GM21529 (cell line): ENCODE results near the gene KIAA0319L.

Experiments used
- ATAC-seq: cut with Tn5 transposase; IDR thresholded peaks from one replicate; pipeline ENCODE4 v1.9.1; 2021; ENCODE audit not compliant: unreplicated experiment

The KIAA0319L gene

GRCh38 chr1:35564037-35564883 is 7.1 kb upstream of the KIAA0319L start:
- ATAC-seq, result peak; percentile 57

- no peak for ATAC-seq
Measured at GRCh38 chr1:35563166-35563565, 6.0 kb upstream of the KIAA0319L start.

DNA sequence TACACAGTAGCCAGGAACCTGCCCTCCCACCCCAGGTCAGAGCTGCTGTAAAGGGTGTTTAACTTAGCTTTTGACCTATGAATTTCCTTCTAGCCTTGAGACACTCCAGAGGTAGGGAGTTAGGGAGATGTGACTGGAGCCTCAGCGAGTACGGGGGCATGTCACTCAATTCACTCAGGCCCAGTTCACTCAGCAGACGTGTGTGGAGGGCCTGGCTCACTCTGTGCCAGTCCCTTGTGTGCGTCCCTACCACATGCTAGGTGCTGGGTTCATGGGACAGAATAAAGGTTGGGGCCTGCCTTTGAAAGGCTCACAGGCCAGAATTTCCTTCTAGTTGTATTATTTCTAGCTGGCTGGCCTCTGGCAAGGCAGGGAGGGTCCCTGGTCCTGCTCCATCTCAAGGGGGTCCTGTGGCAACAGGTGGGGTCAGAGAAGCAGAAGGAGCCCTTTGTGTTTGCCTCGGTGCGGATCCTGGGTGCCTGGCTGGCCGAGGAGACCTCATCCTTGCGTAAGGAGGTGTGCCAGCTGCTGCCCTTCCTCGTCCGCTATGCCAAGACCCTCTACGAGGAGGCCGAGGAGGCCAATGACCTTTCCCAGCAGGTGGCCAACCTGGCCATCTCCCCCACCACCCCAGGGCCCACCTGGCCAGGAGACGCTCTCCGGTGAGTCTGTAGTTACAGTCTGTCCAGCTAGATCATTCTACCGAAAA is 4.9 kb upstream of the KIAA0319L start:
- ATAC-seq, result no peak

DNA sequence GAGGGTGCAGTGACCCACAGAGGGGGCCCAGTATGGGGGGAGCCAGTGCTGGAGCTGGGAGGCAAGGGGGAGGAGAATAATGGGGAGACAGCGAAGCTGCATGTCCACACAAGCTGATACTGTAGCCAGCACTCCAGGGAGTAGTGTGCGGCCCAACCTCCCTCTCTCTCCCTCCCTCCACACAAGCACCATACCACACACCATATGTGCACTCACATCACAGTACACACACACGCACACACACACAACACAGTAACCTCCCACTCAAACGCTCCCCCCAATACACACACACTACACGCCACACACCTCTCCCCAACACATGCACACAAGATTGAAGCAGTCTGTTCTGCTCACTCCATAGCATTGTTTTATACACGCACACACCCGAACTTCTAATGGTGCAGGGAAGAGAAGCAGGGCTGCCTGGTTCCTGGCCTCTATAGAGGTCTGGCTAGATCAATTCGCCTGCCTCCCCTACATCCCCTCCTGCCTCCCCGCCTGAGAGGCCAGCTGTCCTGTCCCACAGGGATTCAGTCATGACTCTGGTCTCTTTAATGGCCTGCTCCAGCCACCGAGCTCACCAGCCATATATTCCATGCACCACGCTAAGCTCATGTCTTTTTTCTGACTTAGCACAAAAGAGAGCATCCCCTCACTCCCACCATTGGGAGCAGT is 4.2 kb upstream of the KIAA0319L start:
- ATAC-seq, result no peak

DNA sequence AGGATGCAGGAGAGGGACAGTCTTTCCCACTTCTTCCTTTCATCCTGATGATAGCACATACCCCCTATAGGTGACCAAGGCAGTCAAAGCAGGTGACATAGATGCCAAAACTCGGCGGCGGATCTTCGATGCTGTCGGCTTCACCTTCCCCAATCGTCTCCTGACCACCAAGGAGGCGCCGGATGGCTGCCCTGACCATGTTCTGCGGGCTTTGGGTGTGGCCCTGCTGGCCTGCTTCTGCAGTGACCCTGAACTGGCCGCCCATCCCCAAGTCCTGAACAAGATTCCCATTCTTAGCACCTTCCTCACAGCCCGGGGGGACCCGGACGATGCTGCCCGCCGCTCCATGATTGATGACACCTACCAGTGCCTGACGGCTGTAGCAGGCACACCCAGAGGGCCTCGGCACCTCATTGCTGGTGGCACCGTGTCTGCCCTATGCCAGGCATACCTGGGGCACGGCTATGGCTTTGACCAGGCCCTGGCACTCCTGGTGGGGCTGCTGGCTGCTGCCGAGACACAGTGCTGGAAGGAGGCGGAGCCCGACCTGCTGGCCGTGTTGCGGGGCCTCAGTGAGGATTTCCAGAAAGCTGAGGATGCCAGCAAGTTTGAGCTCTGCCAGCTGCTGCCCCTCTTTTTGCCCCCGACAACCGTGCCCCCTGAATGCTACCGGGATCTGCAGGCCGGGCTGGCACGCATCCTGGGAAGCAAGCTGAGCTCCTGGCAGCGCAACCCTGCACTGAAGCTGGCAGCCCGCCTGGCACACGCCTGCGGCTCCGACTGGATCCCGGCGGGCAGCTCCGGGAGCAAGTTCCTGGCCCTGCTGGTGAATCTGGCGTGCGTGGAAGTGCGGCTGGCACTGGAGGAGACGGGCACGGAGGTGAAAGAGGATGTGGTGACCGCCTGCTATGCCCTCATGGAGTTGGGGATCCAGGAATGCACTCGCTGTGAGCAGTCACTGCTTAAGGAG is 3.3 kb upstream of the KIAA0319L start:
- ATAC-seq, result no peak

DNA sequence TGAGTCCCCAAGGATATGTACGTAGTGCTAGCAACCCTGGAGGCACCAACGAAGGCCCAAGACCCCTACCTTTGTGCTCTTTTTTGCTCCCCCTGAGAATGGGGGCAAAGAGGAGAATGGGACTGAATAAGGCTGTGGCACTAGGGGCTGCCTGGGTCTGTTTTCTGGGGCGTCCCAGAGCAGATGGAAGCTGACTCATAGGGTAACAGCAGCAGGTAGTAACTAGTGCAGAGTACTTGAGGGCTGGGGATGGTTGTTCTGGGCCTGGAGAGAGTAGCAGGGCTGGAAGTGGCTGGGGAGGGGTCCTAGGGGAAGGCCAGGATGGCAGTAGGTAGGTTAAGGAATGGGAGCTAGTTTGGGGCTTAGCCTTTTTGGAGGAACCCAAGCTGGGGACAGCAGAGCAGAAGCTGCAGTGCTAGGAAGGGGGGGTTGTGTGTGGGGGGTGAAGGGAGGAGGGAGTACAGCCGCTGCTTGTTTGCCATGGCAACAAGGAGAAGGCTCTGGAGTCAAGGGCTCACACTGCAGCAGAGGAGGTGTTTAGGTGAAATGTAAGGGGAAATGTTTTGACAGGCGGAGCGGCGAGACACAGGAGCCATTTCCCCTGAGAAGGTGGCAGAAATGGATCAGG is 2.2 kb upstream of the KIAA0319L start:
- ATAC-seq, result no peak

GRCh38 chr1:35558374-35559316 is 1.4 kb upstream of the KIAA0319L start:
- no peak for ATAC-seq

DNA sequence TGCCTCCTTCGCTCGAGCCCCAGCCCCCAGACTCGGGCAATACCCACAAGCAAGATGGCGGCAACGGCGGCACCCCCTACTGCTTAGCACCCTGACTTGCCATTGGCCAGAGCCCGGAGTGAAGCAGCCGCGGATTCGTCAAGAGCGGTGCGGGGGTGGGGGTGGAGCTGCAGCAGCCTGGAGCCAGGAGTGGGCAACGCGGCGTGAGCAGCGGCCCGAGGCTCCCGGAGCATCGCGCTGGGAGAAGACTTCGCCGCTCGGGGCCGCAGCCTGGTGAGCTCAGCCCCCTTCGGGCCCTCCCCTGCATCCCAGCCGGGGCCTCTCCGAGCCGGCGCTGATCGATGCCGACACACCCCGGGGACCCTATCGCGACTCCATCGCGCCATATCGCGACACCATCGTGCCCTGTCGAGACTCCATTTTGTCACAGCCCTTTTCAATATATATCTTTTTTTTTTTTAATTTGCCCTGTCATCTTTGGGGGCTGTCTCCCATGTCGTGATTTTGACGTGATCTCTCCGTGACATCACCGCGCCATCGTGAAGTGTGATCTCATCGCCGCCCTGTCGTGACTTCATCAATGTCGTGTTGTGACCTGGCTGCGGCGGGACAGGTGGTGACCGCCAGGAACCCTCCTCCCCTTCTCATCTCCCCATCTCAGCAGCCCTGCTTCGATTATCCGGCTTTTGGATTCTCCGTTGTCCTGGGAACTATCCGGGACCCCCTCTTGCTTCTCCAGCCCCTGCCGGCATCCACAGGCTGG is 589 bp upstream of the KIAA0319L start, which contains the start of gene NCDN:
NCDN (plus strand) TSS at position 189 of the 763 bp plus-strand sequence; CDS start at position 581, 392 bp downstream.
- peak; percentile 83 for ATAC-seq

GRCh38 chr1:35556484-35557117 is 602 bp downstream of the KIAA0319L start:
- ATAC-seq, result no peak

DNA sequence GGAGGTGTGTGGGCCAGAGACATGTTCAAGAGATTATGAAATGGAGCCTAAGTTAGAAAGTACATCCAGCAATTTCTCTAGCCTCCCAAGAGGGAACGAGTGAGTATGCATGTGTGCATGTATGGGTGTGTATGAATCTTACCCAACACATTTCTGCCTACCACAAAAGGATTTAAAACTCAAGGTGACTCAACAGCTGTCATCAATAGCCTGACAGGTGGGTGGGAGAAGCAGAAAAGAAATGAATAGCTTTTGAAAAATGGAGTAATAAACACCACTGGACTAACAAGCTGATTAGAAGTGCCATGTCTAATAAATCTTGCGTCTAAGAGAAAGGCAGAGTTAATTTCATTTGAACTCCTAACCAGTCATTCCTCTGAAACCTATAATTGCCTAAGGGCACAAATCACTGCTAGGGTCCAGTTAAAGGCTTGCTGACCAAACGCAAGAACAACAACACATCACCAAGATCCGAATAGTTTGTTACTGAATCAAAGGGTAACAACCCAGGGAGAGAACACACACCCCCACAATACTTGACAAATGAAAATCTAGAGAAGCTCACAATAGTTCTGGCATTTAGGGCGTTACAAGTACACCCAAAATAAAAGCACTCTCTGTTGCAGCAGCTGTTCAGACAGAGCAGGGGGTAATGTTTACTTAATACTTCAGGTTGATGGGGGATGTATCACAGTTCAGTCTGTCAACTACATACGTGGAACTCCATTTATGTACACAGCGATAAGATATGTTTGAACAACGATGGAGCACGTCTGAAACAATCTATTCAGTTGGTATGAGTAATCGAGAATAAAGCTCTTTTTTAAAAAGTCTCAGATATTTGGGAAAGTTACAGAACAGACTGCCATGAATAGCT is 1.4 kb downstream of the KIAA0319L start:
- no peak for ATAC-seq

DNA sequence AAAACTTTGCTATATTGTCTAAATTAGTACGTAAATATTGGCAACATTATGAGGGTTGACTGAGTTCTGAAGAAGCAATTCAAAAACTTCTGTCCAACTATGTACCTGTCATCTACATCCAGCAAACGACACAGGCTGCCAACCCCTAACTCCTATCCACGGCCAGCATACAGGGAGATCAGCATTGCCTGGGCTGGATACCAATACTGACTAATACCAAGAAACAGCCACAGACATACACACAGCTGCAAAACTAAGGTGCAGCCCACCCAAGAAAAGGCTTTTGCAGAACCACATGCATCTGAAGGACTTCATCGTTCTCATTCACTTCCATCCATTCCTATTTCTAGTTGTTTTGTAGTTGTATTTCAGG is 2.0 kb downstream of the KIAA0319L start:
- ATAC-seq, result no peak

DNA sequence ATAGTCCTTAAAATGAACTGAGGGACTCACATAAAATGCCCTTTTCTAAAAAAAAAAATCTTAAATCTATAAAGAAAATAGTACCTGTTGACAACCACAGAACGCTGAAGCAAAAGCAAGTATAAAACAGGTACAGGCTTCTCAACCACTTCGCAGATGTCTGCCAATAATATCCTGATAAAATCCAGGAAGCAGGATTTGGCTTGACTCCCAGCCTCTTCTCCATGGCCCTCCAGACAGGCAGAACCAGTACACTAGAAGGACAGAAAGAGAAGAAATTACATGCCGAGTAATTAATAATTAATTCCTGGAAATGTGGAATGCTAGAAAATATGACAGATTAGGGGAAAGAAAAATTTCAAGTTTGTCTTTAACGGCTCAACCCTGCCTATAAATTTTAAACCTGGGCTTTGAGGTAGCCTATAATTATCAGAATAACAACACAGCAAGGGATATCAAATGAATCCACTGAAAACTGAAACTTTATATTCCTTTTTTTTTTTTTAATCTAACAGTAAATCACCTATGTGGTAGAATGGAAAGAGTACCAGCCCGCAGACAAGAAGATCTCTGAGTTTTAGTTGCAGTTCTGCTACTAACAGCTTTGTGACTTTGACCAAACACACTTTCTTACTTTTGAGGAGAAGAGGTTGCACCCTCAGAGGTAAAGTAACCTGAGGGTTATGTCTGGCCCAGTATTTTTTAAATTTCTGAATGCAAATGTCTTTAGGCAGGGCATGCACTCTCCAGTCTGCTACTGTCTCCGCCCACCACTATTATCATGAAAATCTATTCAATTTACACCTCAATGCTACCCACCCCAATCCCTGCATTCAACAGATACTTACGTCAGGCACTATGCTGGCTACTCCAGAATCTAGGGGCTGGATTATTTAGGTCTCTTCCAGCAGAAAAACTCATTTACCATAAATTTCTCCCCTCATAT is 2.7 kb downstream of the KIAA0319L start:
- ATAC-seq, result no peak

- no peak for ATAC-seq
Measured at GRCh38 chr1:35553851-35554250, 3.4 kb downstream of the KIAA0319L start.

DNA sequence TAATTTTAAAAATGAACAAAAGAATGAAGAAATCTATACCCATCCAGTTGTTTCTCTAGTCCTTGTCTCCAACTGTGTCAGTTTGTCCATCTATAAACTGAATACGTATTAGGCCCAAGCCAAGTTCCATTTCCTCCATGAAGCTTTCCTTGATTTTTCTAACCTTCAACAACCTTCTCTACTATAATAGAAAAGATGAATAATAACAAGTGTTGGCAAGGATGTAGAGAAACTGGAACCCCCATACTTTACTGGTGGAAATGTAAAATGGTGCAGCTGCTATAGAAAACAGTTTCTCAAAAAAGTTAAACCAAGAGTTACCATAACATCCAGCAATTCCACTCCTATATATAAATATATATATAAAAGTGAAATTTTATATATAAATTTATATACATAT is 10.6 kb downstream of the KIAA0319L start:
- ATAC-seq, result no peak

DNA sequence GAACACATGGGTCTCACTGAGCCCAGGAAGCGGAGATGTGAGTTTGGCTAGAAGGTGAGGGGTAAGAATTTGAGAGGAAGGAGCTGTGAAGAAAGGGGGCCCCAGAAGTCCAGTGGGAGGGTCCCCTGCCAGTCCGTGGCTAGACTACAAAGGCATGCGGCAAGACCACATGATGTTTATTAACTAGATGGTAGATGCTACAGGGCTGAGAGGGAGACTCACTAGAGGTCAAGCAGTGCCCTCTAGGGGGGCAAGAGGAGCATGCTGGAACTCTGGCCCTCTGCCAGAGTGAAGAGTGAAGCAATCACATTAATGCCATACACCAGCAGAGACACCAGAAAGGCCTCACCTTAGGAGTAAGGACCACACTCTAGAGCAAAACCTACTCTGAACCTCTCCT is 12.2 kb downstream of the KIAA0319L start:
- ATAC-seq, result no peak

GRCh38 chr1:35539824-35540261 is 17.4 kb downstream of the KIAA0319L start:
- ATAC-seq, result peak; percentile 42
